T-helper 1 cell treated with Interleukin-12 subunit alpha and Interleukin-12 subunit beta and Interleukin-4 antibody, amounts not matched to agents 30 ng/mL and 1 ng/mL, for 36 hours (primary cell): ENCODE measurements around the gene RNF31. TPM values are rescaled to one million over a fixed set of nuclear protein-coding genes. Genes with fewer than 3 reads are reported as not detected.

Source experiments
- intact Hi-C: fragments of 100-400 bp; cut with micrococcal nuclease; formaldehyde crosslinking; loops from one replicate; pipeline ENCODE4 v1.15.1; 2024
- total RNA-seq: library from RNA; stranded (reverse); gene quantifications from 2 replicates; pipeline ENCODE4 v1.2.3, GENCODE V29; 2022

The RNF31 gene
- total RNA-seq, 1 donor from 2014 or later = 153 TPM

DNA sequence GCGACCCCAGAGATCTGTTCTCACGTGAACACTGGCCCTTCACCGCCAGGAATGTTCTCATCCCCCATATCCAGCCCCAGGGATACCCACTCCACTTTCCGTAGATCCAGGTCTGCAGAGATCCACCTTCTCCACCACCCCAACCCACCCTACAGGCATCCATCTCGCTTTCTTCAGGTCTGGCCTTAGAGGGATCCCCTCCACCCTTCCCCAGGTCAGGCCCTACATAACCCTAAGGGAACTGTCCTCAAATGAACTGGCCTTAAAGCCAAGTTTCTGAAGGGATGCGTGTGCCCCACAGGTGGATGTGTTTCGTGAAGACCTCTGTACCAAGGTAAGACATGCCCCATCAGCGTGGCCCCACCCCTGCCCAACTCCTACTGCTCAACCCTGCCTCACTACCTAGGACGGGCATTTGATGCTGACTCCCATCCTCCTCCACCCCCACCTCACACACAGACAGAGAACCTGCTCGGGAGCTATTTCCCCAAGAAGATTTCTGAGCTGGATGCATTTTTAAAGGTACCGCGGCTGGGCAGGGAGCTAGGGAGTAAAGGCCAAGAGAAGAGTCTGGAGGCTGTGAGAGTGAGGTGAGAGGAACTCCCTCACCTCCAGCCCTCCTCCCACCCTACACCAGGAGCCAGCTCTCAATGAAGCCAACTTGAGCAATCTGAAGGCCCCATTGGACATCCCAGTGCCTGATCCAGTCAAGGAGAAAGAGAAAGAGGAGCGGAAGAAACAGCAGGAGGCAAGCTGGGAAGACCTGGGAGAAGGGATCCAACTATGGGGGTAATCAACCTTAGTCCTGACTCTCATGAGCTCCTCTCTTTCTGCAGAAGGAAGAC lies 10.4 kb upstream of the RNF31 start:
- intact Hi-C loops = loop anchor here (1.0 kb wide), 6 partner anchors 9 to 134 kb away; partner anchors contain the start of genes DCAF11, IPO4, IRF9 and NRL

DNA sequence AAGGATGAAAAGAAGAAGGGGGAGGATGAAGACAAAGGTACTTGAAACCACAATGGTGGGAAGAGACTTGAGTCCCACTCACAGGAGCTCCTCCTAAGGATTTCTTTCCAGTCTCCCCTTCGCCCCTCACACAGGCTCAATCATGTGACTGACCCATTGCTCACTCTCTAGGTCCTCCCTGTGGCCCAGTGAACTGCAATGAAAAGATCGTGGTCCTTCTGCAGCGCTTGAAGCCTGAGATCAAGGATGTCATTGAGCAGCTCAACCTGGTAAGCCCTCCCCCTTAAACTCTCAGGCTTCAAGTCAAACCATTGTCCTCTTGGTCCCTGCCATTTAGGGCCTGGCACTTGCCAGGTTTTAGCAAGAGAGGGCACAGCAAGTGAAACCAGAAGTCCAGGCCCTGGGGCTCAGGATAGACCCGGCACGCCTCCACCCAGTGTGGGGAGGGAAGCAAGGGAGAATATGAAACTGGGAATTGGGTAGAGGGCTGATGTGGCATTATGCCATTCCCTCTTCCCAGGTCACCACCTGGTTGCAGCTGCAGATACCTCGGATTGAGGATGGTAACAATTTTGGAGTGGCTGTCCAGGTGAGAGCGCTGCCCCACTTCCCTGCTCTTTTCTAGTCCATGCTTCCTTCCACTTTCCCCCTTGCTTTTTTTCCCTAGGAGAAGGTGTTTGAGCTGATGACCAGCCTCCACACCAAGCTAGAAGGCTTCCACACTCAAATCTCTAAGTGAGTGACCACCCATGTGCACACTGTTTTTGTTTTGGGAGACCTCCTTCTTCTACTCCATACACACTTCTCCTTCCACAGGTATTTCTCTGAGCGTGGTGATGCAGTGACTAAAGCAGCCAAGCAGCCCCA lies 9.5 kb upstream of the RNF31 start:
- intact Hi-C loops = no loop called here

DNA sequence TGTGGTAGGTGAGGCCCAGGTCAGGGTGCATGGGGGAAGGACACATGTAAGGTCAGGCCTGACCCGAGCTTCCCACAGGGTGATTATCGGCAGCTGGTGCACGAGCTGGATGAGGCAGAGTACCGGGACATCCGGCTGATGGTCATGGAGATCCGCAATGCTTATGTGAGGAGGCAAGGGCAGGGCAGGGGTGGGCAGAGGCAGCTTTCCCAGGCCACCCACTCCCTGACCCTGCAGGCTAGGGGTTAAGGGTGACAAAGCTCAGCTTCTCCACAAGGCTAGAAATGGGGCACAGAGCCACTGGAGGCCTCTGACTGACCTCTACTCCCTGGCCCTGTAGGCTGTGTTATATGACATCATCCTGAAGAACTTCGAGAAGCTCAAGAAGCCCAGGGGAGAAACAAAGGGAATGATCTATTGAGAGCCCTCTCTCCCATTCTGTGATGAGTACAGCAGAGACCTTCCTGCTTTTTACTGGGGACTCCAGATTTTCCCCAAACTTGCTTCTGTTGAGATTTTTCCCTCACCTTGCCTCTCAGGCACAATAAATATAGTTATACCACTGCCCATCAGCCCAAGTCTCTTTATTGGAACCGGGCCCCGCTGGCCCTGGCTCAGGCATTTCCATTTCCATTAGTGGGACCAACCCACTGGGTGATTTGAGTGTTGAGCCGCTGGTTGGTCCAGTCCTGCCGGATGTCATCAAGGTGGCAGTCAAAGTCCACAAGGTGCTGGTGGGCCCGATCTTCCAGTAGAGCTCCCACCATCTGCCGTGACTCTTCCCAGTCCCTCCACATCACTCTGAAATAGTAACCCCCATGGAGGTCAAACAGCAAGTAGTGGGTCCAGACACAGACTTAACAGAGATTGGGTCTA lies 8.7 kb upstream of the RNF31 start:
- intact Hi-C loops = no loop called here

DNA sequence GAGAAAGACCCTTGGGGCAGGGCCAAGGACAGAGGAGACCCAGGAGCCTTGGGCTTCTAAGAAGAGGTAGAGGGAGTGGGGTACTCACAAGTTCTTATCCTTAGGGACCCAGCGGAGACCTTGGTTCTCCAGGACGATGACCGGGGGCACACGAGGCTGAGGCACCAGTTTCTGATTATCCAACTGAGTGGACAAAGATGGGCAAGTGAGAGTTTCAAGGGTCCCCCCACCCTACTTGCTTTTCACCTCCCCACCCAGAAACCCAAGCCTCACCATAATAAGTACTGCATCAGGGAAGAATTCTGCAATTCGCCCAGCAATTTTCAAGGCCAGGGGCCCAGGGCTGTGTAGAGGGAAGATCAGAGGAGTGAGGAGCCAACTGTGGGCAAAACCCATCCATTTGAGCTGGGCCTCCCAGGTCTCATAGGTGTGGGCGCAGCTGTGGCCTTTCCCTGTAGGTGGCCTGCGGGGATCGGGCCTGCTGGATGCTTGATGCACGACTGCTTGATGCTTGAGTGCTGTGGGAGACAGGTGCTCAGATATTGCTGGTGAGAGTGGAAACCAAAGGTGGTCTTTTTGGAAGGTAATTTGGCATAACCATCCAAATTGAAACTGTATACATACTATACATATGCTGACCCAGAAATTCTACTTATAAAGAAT lies 7.9 kb upstream of the RNF31 start:
- intact Hi-C loops = no loop called here

DNA sequence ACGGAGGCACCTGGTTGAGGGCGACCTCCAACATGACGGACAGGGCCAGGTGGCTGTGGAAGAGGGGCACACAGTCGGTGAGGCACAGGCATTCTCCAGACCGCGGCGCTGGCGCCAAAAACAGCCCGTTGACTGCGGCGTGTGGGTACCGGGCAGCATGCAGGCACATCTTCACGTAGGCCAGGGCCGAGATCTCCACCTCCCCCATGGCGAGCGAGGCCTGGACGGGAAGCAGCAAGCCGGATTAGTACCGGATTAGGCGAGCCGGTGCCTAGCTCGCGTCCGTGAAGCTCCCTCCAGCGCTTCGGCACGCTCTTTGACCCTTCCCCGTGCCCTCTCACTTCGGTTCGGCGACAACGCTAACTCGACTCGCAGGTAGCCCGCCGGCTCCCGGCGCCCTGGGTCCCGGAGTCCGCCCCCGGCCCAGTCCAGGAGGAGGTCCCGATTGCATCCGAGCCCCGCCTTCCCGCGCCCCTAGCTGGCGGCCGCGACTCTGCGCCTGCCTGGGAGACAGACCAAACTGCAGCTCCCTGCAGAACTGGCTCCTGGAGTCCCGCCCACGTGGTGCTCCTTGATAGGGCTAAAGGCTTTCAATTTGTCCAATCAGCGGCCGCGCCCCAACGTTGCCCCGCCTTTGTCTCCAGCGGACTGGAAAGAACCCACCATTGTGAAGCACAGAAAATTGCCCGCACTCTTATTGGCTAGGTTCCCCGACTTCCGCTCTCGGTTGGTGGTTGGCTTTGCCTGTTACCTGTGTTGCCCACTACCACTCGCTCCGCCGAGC lies 6.0 kb upstream of the RNF31 start, which contains the start of gene EMC9:
Gene EMC9 (minus strand): TSS at position 495 of the 784 bp plus-strand sequence. CDS start 287 bp downstream, at position 208.
- intact Hi-C loops = loop anchor here (1.0 to 10.0 kb wide), 13 partner anchors 20 to 1226 kb away; partner anchors contain the start of genes ACIN1, BCL2L2, C14orf119 and CHMP4A

DNA sequence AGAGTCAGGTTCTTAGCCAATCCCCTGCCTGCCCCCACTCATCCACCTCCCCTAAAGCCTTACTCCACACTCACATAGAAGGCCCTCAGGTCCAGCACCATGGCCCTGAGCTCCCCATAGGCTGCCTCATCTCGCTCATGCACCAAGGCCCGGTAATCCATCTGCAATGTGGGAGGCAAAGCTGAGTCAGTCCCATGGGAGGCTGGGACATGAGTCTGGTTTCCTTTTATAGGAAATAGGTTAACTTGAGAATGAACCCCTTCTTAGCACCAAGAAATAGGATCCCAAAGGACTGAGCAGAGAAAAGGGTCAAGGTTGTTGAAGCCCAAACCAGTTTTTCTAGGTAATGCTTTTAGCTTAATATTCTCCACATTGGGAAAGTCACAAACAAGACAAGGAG lies 3.8 kb upstream of the RNF31 start:
- intact Hi-C loops = loop anchor here (10.0 kb wide), 3 partner anchors 589 to 1229 kb away; partner anchors contain the start of genes BCL2L2, PPP1R3E, RBM23 and THTPA

DNA sequence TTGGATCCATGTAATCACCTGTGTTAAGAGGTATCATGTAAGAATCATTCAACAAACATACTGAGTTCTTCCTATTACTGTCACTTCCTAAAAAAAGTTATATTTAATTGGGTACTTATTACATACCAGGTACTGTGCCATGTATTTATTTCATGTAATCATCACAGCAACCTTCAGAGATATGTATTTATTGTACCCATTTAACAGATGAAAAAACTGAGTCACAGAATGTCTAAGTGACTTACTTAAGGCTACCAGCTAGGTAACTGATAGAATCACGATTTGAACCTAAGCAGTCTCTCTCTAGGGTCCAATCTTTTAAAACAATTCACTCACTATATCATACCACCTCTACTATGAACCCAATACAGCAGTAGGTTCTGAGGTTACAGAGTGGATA lies 2.8 kb upstream of the RNF31 start:
- intact Hi-C loops = loop anchor here (10.0 kb wide), 3 partner anchors 590 to 1230 kb away; partner anchors contain the start of genes BCL2L2, PPP1R3E, RBM23 and THTPA

DNA sequence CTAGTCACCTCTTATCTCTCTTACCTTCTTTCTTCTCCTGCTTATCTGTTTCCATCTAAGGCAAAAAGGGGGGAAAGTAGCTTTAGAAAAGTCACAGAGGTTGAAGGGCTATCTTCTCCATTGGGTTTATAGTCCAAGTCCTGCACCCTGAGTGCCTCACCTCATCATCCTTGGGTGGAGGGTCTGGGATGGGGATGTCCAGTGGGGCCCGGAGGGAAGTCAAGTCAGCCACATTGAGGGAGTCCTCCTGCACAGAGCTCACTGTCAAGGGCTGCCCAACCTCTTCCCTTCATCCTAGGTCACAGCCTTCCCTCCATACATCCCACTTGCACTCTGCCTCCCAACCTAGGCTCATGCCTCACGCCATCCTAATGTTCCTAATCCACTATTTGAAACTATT lies 2.1 kb upstream of the RNF31 start:
- intact Hi-C loops = loop anchor here (10.0 kb wide), 3 partner anchors 590 to 1230 kb away; partner anchors contain the start of genes BCL2L2, PPP1R3E, RBM23 and THTPA

DNA sequence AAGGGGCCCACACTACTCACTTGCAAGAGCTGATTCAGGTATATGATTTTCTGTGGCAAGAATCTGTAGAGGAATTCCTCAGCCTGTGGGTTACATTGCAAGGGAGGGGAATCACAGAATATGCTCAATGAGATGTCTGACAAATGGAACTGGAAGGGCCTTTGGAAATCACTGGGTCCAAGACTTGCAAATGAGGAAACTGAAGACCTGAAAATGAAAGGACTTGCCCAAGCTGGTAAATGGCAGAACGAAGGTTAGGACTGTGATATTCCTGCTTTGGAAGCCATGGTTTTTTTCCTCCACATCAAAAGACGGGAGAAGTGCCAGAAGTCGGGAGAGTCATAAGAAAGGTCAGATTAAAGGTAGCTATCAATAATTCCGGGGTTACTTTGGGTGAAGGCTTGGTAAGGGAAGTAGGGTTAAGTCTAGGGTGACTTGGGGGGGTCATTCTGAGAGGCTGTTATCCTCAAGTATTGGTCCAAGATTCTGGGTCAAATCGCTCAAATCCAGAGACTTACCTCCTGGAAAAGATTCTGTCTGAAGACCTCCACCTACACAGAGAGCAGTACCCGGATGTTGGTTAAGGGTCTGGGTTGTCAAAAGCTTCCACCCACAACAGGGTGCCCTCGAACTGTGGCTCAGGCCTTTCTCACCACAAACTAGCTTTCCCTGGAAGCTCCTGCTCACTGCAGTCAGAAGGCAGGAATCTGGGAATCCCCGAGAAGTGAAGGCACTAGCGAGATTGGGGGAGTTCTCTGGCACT lies 1.4 kb upstream of the RNF31 start:
- intact Hi-C loops = loop anchor here (1.0 to 10.0 kb wide), 10 partner anchors 10 to 1231 kb away; partner anchors contain the start of genes BCL2L2, CHMP4A, DHRS1 and IPO4

DNA sequence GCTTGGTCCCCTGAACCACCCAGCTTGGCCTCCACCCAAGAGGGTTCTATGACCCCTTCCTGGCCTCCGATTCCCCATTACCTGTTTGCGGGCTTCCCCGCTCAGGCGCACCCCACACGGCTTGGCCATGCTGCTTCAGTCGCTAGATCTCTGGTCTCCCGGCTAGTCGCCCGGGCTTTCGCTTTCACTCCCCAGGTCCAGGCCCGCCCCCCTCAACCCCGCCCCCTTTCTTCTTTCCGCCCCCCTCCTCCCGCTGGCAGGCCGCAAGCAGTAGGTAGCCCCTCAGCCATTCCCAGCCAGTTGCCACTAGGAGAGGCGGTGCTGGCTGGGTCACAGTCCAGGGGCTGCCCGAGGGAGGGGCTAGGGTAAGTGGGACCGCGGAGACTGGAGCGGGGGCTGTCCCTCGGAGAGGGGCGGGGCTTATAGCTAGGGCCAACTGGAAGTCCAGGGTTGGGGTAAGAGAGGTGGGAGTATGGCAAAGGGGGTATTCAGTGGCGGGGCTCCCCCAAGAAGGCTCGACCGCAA lies 783 bp upstream of the RNF31 start, which contains the start of gene PSME2:
Gene PSME2 (minus strand): TSS at position 158 of the 525 bp plus-strand sequence. CDS start 29 bp downstream, at position 129.
- intact Hi-C loops = loop anchor here (1.0 to 10.0 kb wide), 10 partner anchors 10 to 1232 kb away; partner anchors contain the start of genes BCL2L2, CHMP4A, DHRS1 and IPO4

DNA sequence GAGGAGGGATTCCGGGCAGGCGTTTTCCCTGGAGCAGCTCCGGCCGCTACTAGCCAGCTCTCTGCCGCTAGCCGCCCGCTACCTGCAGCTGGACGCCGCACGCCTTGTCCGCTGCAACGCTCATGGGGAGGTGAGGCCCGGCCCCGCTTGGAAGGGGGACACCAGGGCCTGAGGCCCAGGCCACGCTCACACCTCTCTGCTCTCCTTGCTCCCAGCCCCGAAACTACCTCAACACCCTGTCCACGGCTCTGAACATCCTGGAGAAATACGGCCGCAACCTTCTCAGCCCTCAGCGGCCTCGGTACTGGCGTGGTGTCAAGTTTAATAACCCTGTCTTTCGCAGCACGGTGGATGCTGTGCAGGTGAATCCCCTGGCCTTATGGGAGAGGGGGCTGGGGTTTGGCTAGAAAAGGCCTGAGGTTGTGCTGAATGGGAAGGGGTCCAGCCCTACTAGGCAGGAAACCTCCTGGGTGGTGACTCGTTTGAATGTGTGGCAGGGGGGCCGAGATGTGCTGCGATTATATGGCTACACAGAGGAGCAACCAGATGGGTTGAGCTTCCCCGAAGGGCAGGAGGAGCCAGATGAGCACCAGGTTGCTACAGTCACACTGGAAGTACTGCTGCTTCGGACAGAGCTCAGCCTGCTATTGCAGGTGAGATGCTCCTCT lies 597 bp downstream of the RNF31 start:
- intact Hi-C loops = loop anchor here (1.0 to 10.0 kb wide), 14 partner anchors 13 to 1233 kb away; partner anchors contain the start of genes BCL2L2, DCAF11, DHRS4L2 and GMPR2

DNA sequence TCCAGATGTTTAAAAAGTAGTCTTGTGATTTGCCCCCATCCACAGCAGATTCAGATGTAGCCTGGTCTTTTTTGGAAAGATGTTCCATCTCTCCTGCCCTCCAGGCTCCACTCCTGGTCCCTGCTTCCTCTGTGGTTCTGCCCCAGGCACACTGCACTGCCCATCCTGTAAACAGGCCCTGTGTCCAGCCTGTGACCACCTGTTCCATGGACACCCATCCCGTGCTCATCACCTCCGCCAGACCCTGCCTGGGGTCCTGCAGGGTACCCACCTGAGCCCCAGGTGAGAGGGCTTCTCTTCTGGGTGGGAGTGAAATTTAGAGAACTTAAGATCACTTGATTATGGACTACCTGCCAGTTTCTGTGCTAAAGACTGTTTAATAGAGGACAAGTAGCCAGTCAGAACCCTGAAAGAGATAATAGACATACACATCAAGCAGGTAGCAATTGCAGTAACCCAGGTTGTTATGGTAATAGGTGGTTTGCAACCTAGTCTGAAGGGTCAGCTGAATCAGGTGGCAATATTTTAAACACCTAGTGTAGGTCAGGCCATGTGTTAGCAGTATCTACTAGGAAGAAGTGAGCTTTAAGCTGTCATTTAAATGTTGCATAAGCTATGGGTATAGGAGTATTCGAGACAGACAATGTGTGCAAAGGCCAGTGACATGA lies 2.1 kb downstream of the RNF31 start:
- intact Hi-C loops = loop anchor here (10.0 kb wide), 3 partner anchors 595 to 1235 kb away; partner anchors contain the start of genes BCL2L2, PPP1R3E, RBM23 and THTPA

DNA sequence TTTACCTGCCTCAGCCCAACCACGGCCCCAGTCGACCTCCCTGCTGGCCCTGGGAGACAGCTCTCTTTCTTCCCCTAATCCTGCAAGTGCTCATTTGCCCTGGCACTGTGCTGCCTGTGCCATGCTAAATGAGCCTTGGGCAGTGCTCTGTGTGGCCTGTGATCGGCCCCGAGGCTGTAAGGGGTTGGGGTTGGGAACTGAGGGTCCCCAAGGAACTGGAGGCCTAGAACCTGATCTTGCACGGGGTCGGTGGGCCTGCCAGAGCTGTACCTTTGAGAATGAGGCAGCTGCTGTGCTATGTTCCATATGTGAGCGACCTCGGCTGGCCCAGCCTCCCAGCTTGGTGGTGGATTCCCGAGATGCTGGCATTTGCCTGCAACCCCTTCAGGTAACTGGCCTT lies 2.8 kb downstream of the RNF31 start:
- intact Hi-C loops = no loop called here

DNA sequence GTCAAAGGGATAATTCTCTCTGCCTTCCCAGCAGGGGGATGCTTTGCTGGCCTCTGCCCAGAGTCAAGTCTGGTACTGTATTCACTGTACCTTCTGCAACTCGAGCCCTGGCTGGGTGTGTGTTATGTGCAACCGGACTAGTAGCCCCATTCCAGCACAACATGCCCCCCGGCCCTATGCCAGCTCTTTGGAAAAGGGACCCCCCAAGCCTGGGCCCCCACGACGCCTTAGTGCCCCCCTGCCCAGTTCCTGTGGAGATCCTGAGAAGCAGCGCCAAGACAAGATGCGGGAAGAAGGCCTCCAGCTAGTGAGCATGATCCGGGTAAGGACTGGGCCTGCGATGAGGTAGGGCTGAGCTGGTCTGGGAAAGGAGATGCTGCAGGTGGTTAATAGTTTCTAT lies 3.3 kb downstream of the RNF31 start:
- intact Hi-C loops = no loop called here

DNA sequence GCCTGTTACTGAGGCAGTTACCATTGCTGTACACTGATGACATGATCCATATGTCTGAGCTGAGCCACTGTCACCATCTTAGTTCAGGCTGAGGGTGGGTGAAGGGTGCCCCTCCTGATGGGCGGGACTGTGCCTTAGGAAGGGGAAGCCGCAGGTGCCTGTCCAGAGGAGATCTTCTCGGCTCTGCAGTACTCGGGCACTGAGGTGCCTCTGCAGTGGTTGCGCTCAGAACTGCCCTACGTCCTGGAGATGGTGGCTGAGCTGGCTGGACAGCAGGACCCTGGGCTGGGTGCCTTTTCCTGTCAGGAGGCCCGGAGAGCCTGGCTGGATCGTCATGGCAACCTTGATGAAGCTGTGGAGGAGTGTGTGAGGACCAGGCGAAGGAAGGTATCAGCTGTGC lies 3.7 kb downstream of the RNF31 start:
- intact Hi-C loops = no loop called here

DNA sequence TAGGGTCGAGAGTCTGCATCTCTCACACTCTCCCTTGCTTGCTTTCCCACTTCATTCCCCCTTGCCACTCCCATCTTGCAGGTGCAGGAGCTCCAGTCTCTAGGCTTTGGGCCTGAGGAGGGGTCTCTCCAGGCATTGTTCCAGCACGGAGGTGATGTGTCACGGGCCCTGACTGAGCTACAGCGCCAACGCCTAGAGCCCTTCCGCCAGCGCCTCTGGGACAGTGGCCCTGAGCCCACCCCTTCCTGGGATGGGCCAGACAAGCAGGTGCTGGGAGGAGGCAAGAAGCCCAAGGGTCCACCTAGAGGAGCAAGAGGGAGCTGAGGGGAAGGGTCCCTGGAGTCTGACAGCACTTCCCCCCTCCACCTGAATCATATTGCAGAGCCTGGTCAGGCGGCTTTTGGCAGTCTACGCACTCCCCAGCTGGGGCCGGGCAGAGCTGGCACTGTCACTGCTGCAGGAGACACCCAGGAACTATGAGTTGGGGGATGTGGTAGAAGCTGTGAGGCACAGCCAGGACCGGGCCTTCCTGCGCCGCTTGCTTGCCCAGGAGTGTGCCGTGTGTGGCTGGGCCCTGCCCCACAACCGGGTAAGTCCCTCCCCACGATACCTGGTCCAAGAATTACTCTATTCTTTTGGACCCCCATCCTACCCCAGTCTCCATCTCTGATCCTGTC lies 4.2 kb downstream of the RNF31 start:
- intact Hi-C loops = no loop called here
